ENCODE measurements around the gene PCBP4. TPM values are rescaled to one million over a fixed set of nuclear protein-coding genes. Genes with fewer than 3 reads are reported as not detected.

PCBP4 gene
- total RNA-seq, 2 experiments from 2014 or later = 2.0 to 12.5 TPM

GRCh38 chr3:51999846-52000245 lies 32.6 kb upstream of the PCBP4 start:
- H3K9me3 ChIP-seq (ENCODE audit: low read length) = no peaks in the 10 kb centered on the region
- no peak overlapping the region for H2AFZ ChIP-seq (ENCODE audit: low read length)
- peaks cover 9% of the 10 kb centered on the region for H3K79me2 ChIP-seq (ENCODE audit: insufficient read depth, low read depth, low read length)
- no peaks in the 10 kb centered on the region for H4K20me1 ChIP-seq (ENCODE audit: insufficient read depth, low read length)
- POLR2A ChIA-PET = no interaction called here
- H3K9me2 ChIP-seq (ENCODE audit: insufficient read depth, low read length) = no peaks in the 10 kb centered on the region
- H3K4me1 ChIP-seq (ENCODE audit: insufficient read depth, low read length, poor library complexity, severe bottlenecking) = peaks cover 9% of the 10 kb centered on the region
- intact Hi-C loops (cut with micrococcal nuclease; ENCODE audit: unreplicated experiment) = loop anchor here (2.0 to 5.0 kb wide), 2 partner anchors 339 to 447 kb away; partner anchors contain the start of gene SEMA3G
- no peak for DNase-seq (ENCODE audit: low spot score)
- BruUV-seq (replicated peaks) = no TSS peak
- TF ChIP-seq, protein P1, sequence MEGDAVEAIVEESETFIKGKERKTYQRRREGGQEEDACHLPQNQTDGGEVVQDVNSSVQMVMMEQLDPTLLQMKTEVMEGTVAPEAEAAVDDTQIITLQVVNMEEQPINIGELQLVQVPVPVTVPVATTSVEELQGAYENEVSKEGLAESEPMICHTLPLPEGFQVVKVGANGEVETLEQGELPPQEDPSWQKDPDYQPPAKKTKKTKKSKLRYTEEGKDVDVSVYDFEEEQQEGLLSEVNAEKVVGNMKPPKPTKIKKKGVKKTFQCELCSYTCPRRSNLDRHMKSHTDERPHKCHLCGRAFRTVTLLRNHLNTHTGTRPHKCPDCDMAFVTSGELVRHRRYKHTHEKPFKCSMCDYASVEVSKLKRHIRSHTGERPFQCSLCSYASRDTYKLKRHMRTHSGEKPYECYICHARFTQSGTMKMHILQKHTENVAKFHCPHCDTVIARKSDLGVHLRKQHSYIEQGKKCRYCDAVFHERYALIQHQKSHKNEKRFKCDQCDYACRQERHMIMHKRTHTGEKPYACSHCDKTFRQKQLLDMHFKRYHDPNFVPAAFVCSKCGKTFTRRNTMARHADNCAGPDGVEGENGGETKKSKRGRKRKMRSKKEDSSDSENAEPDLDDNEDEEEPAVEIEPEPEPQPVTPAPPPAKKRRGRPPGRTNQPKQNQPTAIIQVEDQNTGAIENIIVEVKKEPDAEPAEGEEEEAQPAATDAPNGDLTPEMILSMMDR (conservative IDR thresholded peaks at IDR 0.05; ENCODE audit: low read length) = no peak
- no peak for TF ChIP-seq EZH2phosphoT487 (IDR thresholded peaks at IDR 0.05; ENCODE audit: borderline replicate concordance, low read depth, low read length)
- H3K36me3 ChIP-seq (ENCODE audit: insufficient read depth, low read length) = peaks cover 7% of the 10 kb centered on the region
- H3K27ac ChIP-seq (ENCODE audit: low read depth, low read length, poor library complexity, severe bottlenecking) = no peak overlapping the region
- H3K4me3 ChIP-seq (ENCODE audit: low read depth, low read length, poor library complexity, severe bottlenecking) = no peak overlapping the region
- H3K4me2 ChIP-seq (ENCODE audit: low read length) = no peak overlapping the region
- CTCF ChIA-PET (ENCODE audit: unreplicated experiment) = no interaction called here

DNA sequence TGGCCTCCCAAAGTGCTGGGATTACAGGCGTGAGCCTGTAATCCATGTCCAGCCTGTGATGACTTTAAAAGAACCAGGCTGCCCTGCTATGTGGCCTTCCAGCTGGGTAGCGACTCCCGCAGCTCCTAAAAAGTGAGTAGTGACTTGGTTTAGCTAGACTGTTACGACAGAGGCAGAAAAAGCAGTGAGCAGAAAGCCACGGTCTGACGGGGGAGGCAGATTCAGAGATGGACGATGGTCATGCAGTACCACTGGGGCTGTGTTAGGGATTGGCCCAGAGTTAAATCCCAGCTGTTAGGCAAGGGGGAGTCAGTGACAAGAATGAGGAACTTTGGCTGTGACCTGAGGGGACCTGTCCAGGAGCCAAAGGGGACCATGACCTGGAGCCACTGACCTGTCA lies 31.5 kb upstream of the PCBP4 start:
- no TSS peak for BruUV-seq (replicated peaks)
- ChIA-PET POLR2A (interaction anchor here (0.7 kb wide), 2 partner anchors 118 to 160 kb away, joined by 3 read pairs; no protein-coding TSS in a partner anchor), CTCF (ENCODE audit: unreplicated experiment) (no interaction called here)
- TF ChIP-seq, protein P1 (conservative IDR thresholded peaks at IDR 0.05; ENCODE audit: low read length) = no peak
- no peak for TF ChIP-seq EZH2phosphoT487 (IDR thresholded peaks at IDR 0.05; ENCODE audit: borderline replicate concordance, low read depth, low read length)
- H3K9me3 ChIP-seq (ENCODE audit: low read length) = no peaks in the 10 kb centered on the region
- H4K20me1 ChIP-seq (ENCODE audit: insufficient read depth, low read length) = peaks cover 6% of the 10 kb centered on the region; the same call in 1 of the 2 replicates
- peaks cover 20% of the 10 kb centered on the region for H3K4me1 ChIP-seq (ENCODE audit: insufficient read depth, low read length, poor library complexity, severe bottlenecking)
- no peak overlapping the region for H3K27ac ChIP-seq (ENCODE audit: low read depth, low read length, poor library complexity, severe bottlenecking)
- H2AFZ ChIP-seq (ENCODE audit: low read length) = no peak overlapping the region
- intact Hi-C loops (cut with micrococcal nuclease; ENCODE audit: unreplicated experiment) = no loop called here
- no peak for DNase-seq (ENCODE audit: low spot score)
- no peaks in the 10 kb centered on the region for H3K9me2 ChIP-seq (ENCODE audit: insufficient read depth, low read length)
- no peak overlapping the region for H3K4me2 ChIP-seq (ENCODE audit: low read length)
- H3K4me3 ChIP-seq (ENCODE audit: low read depth, low read length, poor library complexity, severe bottlenecking) = no peak overlapping the region
- peaks cover 20% of the 10 kb centered on the region for H3K79me2 ChIP-seq (ENCODE audit: insufficient read depth, low read depth, low read length)
- H3K36me3 ChIP-seq (ENCODE audit: insufficient read depth, low read length) = peaks cover 18% of the 10 kb centered on the region

GRCh38 chr3:51997935-51998596 lies 30.8 kb upstream of the PCBP4 start:
- H3K36me3 ChIP-seq (ENCODE audit: insufficient read depth, low read length) = peaks cover 25% of the 10 kb centered on the region
- no TSS peak for BruUV-seq (replicated peaks)
- no peak overlapping the region for H3K4me3 ChIP-seq (ENCODE audit: low read depth, low read length, poor library complexity, severe bottlenecking)
- no peak overlapping the region for H3K4me2 ChIP-seq (ENCODE audit: low read length)
- CTCF ChIA-PET (ENCODE audit: unreplicated experiment) = no interaction called here
- peaks cover 24% of the 10 kb centered on the region for H3K79me2 ChIP-seq (ENCODE audit: insufficient read depth, low read depth, low read length)
- H4K20me1 ChIP-seq (ENCODE audit: insufficient read depth, low read length) = peaks cover 6% of the 10 kb centered on the region; the same call in 1 of the 2 replicates
- no peak for TF ChIP-seq EZH2phosphoT487 (IDR thresholded peaks at IDR 0.05; ENCODE audit: borderline replicate concordance, low read depth, low read length)
- TF ChIP-seq, protein P1 (conservative IDR thresholded peaks at IDR 0.05; ENCODE audit: low read length) = no peak
- H2AFZ ChIP-seq (ENCODE audit: low read length) = no peak overlapping the region
- POLR2A ChIA-PET = interaction anchor here (0.5 kb wide), 1 partner anchor 304 kb away, joined by 5 read pairs; no protein-coding TSS in a partner anchor
- H3K27ac ChIP-seq (ENCODE audit: low read depth, low read length, poor library complexity, severe bottlenecking) = no peak overlapping the region
- intact Hi-C loops (cut with micrococcal nuclease; ENCODE audit: unreplicated experiment) = no loop called here
- H3K9me3 ChIP-seq (ENCODE audit: low read length) = no peaks in the 10 kb centered on the region
- no peak for DNase-seq (ENCODE audit: low spot score)
- no peaks in the 10 kb centered on the region for H3K9me2 ChIP-seq (ENCODE audit: insufficient read depth, low read length)
- H3K4me1 ChIP-seq (ENCODE audit: insufficient read depth, low read length, poor library complexity, severe bottlenecking) = peaks cover 20% of the 10 kb centered on the region
